HUES48 (cell line): ENCODE measurements around the gene PHYKPL.
"Not testable (repeated sequence)": the region's sequence is repeated elsewhere in the genome, so short reads cannot be mapped to it uniquely, and the experiment has no call there.

Experiments
- H3K27ac ChIP-seq: one replicate; pipeline ENCODE4 v1.7.0; 2013; ENCODE audit warnings: low read depth, low read length, inconsistent platforms
- H3K27me3 ChIP-seq: 2 replicates; pipeline ENCODE4 v1.6.1; 2013; ENCODE audit warnings: mild to moderate bottlenecking, low read length; ENCODE audit not compliant: control insufficient read depth, insufficient read depth
- H3K36me3 ChIP-seq: 2 replicates; pipeline ENCODE4 v1.6.1; 2013; ENCODE audit warnings: low read length; ENCODE audit not compliant: control insufficient read depth, insufficient read depth
- H3K4me1 ChIP-seq: 2 replicates; pipeline ENCODE4 v1.6.1; 2013; ENCODE audit warnings: mild to moderate bottlenecking, low read length; ENCODE audit not compliant: control insufficient read depth, insufficient read depth
- H3K4me3 ChIP-seq: 2 replicates; pipeline ENCODE4 v1.5.1; 2013; ENCODE audit warnings: mild to moderate bottlenecking, low read depth, low read length
- H3K9ac ChIP-seq: 2 replicates; pipeline ENCODE4 v1.6.1; 2013; ENCODE audit warnings: mild to moderate bottlenecking, low read depth, low read length, moderate library complexity
- H3K9me3 ChIP-seq: 2 replicates; pipeline ENCODE4 v1.6.1; 2013; ENCODE audit warnings: low read length; ENCODE audit not compliant: control insufficient read depth, insufficient read depth

Gene PHYKPL

DNA sequence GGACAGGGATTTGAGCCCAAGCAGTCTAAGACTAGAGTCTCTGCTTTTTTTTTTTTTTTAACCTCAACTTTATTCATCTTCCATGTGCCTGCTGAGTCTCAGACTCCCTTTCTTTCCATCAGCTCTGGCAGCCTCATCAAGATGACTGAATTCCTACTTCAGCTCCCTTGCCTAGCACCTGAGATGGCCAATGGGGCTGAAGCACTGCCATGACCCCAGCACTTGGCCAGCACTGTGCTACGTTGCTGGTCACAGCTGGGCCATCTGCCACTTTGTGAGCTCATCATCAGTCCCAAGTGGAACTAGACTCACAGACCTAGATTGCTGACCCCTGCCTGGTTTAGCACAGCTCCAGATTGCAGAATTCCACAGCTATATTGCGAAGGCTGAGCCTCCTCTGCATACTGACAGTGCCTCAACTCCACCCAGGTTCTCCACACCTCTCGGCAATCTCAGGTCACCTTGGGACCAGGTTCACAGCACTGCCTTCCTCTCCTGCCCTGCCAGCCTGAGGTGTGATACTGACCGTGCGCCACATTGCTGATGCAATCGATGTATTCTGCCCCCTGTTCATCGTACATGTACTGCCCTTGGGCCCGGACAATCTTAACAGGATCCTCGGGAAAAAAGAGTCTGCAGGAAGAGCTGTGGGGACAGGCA lies 1.6 kb downstream of the PHYKPL start:
- H3K9me3 ChIP-seq: no peaks in the 10 kb centered on the region
- H3K9ac ChIP-seq: no peak overlapping the region
- no peaks in the 10 kb centered on the region for H3K27me3 ChIP-seq
- H3K4me1 ChIP-seq: peaks cover 8% of the 10 kb centered on the region
- H3K36me3 ChIP-seq: peaks cover 46% of the 10 kb centered on the region
- H3K27ac ChIP-seq: no peak overlapping the region
- H3K4me3 ChIP-seq: no peak overlapping the region

DNA sequence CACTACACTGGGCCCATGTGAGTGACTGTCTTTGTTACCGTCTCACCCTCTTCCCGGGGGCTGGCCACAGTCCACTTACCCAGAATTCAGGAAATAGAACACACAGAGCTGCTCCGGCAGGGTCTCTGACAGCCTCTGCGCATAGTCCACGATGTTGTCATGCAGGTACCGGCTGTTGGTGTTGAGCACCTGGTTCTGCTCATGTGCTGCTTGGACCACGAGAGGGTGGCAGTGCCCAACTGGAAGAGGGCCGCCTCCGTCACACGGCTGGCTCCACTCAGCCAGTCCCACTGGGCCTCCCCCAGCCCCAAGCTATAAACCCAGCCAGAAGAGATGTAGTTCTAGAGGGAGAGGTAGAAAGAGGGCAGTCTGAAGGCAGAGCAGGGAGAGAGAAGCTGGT lies 2.7 kb downstream of the PHYKPL start:
- no peak overlapping the region for H3K9ac ChIP-seq
- no peak overlapping the region for H3K27ac ChIP-seq
- H3K4me3 ChIP-seq: no peak overlapping the region
- no peaks in the 10 kb centered on the region for H3K9me3 ChIP-seq
- no peaks in the 10 kb centered on the region for H3K27me3 ChIP-seq
- peaks cover 8% of the 10 kb centered on the region for H3K4me1 ChIP-seq
- H3K36me3 ChIP-seq: peaks cover 54% of the 10 kb centered on the region

DNA sequence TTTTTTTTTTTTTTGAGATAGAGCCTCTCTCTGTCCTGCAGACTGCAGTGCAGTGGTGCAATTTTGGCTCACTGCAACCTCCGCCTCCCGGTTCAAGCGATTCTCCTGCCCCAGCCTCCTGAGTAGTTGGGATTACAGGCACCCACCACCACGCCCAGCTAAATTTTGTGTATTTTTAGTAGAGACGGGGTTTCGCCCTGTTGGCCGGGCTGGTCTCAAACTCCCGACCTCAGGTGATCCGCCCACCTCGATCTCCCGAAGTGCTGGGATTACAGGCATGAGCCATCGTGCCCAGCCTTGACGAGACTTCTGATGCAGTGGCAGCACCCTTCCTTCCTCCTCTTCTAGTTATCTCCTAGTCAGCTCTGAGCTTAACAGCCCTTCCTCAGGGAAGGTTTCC lies 3.5 kb downstream of the PHYKPL start:
- not testable (repeated sequence) for H3K27ac ChIP-seq, H3K4me3 ChIP-seq, H3K9me3 ChIP-seq, H3K27me3 ChIP-seq, H3K9ac ChIP-seq
- Histone ChIP-seq H3K36me3 (peaks cover 60% of the 10 kb centered on the region), H3K4me1 (peaks cover 11% of the 10 kb centered on the region)

DNA sequence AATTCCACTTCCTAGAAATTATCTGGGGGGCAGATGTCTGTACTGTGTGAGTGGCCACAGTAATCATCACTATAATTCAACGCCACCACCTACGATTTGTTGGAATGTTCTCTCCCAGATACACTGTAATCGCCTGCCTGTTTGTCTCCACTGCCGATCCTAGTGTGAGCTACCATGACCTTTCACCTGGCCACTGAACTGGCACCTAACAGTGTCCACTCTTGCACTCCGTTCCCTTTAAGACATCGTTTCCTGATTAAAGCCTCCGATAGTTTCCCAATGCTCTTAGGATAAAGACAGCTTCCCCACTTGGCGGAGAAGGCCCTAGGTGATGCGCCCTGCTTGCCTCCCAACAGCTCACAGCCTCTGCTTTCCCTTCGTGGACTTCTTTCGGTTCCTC lies 4.0 kb downstream of the PHYKPL start:
- no peak overlapping the region for H3K27ac ChIP-seq
- peaks cover 60% of the 10 kb centered on the region for H3K36me3 ChIP-seq

DNA sequence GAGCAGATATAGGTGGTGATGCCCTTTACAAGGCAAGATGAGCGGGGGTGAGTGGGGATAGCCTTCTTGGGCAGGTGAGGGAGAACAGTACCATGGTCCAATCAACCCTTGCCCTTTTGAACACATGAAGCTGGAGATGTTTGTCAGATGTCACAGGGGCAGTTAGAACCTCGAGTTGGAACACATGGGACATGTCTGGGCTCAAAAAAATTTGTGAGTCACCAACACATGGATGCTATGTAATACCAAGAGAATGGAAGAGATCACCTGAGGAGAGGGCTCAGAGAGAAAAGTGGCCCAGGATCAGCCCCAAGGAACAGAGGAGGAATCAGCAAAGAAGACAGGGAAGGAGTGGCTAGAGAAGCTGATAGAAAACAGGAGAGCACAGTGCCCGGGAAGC lies 4.7 kb downstream of the PHYKPL start:
- Histone ChIP-seq H3K4me1 (peaks cover 15% of the 10 kb centered on the region), H3K27me3 (no peaks in the 10 kb centered on the region), H3K9me3 (no peaks in the 10 kb centered on the region), H3K9ac (no peak overlapping the region), H3K4me3 (no peak overlapping the region), H3K27ac (no peak overlapping the region), H3K36me3 (peaks cover 60% of the 10 kb centered on the region)

More for the DNA sequence above, 4.0 kb downstream of the PHYKPL start:
- H3K9me3 ChIP-seq: no peaks in the 10 kb centered on the region
- peaks cover 15% of the 10 kb centered on the region for H3K4me1 ChIP-seq
- H3K27me3 ChIP-seq: no peaks in the 10 kb centered on the region
- no peak overlapping the region for H3K4me3 ChIP-seq
- no peak overlapping the region for H3K9ac ChIP-seq

DNA sequence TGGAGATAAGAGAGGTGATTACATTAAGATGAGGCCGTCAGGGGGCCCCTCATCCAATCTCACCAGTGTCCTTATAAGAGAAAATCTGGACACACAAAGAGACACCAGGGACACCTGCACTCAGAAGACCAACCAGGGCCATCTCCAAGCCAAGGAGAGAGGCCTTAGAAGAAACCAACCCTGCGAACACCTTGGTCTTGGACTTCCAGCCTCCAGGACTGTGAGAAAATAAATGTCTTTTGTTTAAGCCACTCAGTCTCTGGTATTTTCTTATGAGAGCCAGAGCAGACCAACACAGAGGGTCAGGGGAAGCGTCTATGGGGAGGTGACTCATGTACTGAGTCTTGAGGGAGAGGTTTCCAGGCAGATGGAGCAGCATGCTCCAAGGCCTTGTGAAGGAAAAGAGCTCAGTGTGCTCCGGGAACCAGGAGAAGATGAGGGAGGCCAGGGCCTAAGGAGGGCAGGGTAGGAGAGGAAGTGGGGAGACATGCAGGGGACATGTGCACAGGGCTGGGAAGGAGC lies 5.4 kb downstream of the PHYKPL start:
- no peak overlapping the region for H3K27ac ChIP-seq
- H3K9me3 ChIP-seq: no peaks in the 10 kb centered on the region
- H3K4me1 ChIP-seq: peaks cover 15% of the 10 kb centered on the region
- no peak overlapping the region for H3K4me3 ChIP-seq
- no peaks in the 10 kb centered on the region for H3K27me3 ChIP-seq
- H3K9ac ChIP-seq: no peak overlapping the region
- peaks cover 62% of the 10 kb centered on the region for H3K36me3 ChIP-seq

DNA sequence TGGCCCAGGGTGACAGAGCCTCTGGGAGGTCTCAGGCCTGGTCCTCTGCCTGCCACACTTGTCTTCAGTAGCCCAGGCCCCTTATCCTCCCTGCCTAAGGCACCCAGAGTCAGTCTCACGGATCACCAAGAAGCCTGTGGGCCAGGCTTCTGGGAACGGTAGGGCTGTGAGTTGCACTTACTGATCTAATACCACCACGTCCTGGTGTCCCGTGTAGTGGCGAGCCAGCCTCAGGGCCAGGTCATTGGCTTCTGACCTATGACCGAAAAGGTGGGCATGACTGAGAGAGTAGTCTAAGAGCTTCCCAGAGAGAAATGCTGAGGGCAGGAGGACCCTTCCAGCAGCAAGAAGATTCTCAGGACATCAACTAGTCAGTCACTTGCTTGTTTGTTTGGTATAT lies 7.4 kb downstream of the PHYKPL start:
- Histone ChIP-seq H3K9me3 (no peaks in the 10 kb centered on the region), H3K4me1 (peaks cover 7% of the 10 kb centered on the region; the same call in 1 of the 2 replicates), H3K36me3 (peaks cover 66% of the 10 kb centered on the region), H3K27me3 (no peaks in the 10 kb centered on the region), H3K9ac (no peak overlapping the region), H3K27ac (no peak overlapping the region), H3K4me3 (no peak overlapping the region)

DNA sequence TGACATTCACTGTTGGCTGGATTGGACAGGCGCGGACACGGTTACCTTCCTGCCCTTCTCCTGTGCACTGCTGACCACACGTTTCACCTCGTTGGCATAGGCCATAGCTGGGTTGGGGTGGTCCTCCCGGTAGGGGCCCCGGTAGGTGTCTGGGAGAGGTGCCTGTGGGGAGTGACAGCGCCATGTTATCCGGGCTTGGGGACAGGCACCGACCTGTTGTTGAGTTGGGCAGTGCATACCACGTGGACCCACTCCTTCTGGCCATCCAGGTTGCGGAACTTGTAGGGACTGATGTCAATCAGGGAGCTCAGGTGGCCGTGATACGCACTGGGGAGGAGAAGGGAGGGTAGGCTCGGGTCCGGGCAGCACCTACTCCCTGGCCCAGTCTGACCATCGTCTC lies 8.2 kb downstream of the PHYKPL start:
- no peaks in the 10 kb centered on the region for H3K27me3 ChIP-seq
- H3K9ac ChIP-seq: no peak overlapping the region
- H3K9me3 ChIP-seq: no peaks in the 10 kb centered on the region
- peaks cover 58% of the 10 kb centered on the region for H3K36me3 ChIP-seq
- no peak overlapping the region for H3K4me3 ChIP-seq
- H3K4me1 ChIP-seq: peaks cover 7% of the 10 kb centered on the region; the same call in 1 of the 2 replicates
- peak overlapping the region; percentile 1 for H3K27ac ChIP-seq

DNA sequence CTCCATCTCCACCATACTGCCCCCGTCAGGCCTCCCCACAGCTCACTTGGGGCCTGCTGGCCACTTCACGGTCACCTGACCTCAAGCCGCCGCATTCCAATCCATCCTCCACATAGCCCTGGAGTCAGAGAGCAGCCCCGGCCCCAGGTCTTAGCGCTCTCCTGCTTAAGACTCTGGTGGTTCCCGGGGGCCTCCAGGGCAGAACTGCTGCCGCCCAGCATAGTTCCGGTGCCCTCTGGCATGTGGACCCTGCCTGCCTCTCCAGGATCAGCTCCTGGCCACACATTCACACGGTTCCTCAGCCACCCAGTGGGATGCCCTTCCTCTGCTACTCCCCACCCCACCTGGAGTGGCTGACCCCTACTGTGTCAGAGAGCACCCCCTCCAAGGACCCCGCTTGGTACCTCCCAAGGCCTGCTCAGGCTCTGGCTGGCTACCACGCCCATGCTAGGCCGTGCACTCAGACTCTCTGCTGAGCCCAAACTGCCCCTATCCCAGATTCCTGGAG lies 8.7 kb downstream of the PHYKPL start:
- Histone ChIP-seq H3K9me3 (no peaks in the 10 kb centered on the region), H3K27me3 (no peaks in the 10 kb centered on the region), H3K9ac (no peak overlapping the region), H3K4me3 (no peak overlapping the region), H3K4me1 (peaks cover 7% of the 10 kb centered on the region; the same call in 1 of the 2 replicates), H3K36me3 (peaks cover 53% of the 10 kb centered on the region), H3K27ac (peak overlapping the region; percentile 1)

DNA sequence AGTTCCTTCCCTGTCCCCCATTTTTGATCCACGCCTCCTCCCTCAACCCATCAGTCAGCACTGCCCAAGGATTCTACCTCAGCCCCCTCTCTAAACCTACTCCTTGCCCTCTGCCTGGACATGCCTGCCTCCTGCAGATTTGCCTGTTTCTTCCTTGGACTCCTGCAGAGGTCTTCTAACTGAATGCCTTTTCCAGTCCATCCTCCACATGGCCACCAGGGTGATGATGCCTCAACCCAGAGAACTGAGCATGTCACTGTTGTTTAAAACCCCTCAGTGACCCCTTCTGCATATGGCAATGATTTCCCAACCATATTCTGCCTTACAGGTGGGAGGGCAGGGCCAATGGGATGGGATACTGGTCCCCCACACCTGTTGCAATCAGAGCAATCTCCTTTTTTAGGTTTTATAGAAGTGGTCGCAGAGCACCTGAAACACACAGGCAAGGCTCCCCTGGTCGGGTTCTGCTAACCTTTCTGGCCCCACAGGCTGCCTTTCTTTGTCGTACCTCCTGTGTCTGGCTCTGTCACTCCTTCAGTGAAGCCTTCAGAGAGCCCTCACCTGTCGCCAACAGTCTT lies 9.3 kb downstream of the PHYKPL start:
- H3K4me1 ChIP-seq: peaks cover 7% of the 10 kb centered on the region; the same call in 1 of the 2 replicates
- H3K9ac ChIP-seq: no peak overlapping the region

DNA sequence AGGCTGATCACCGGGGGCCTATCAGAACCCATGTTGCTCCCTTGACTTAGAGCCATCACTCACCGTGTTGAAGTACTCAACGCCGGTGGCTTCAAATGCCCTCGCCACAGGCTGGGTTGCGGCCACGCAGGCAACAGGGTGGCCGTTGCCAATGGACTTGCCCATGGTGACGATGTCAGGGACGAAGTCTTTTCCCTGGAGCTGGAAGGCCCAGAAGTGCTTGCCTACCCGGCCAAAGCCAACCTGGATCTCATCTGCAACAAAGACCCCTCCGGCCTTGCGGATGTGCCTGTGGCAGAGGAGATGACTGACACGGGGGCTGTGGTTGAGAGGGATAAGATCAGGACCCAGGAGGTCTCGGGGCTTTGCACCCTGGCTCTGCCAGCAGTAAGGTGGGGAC lies 10.3 kb downstream of the PHYKPL start:
- no peak overlapping the region for H3K27ac ChIP-seq
- H3K4me1 ChIP-seq: peaks cover 7% of the 10 kb centered on the region; the same call in 1 of the 2 replicates
- no peaks in the 10 kb centered on the region for H3K9me3 ChIP-seq
- no peak overlapping the region for H3K9ac ChIP-seq
- no peaks in the 10 kb centered on the region for H3K27me3 ChIP-seq
- peaks cover 49% of the 10 kb centered on the region for H3K36me3 ChIP-seq
- no peak overlapping the region for H3K4me3 ChIP-seq

More for the DNA sequence above, 9.3 kb downstream of the PHYKPL start:
- Histone ChIP-seq H3K27me3 (no peaks in the 10 kb centered on the region), H3K4me3 (no peak overlapping the region), H3K9me3 (no peaks in the 10 kb centered on the region), H3K27ac (peak overlapping the region; percentile 15), H3K36me3 (peaks cover 53% of the 10 kb centered on the region)
